GM21717 (cell line): Measurements from ENCODE around the gene TSG101.

Experiments
- ATAC-seq: cut with Tn5 transposase; IDR thresholded peaks from one replicate; pipeline ENCODE4 v1.9.1; 2021; ENCODE audit warnings: mild to moderate bottlenecking, moderate library complexity; ENCODE audit not compliant: unreplicated experiment

Gene TSG101

GRCh38 chr11:18493310-18493709, 33.4 kb downstream of the TSG101 start:
- no peak for ATAC-seq

- ATAC-seq: no peak
Measured at GRCh38 chr11:18492888-18493287, 33.9 kb downstream of the TSG101 start.

- no peak for ATAC-seq
Measured at GRCh38 chr11:18491924-18492323, 34.8 kb downstream of the TSG101 start.

GRCh38 chr11:18490736-18491485, 35.8 kb downstream of the TSG101 start:
- ATAC-seq: no peak

- ATAC-seq: no peak
Measured at GRCh38 chr11:18490319-18490718, 36.4 kb downstream of the TSG101 start.

- peak; percentile 79 for ATAC-seq
Measured at GRCh38 chr11:18485913-18486528, 40.7 kb downstream of the TSG101 start.

- ATAC-seq: no peak
Measured at GRCh38 chr11:18479063-18479462, 47.7 kb downstream of the TSG101 start.

- ATAC-seq: no peak
Measured at GRCh38 chr11:18472587-18472986, 54.2 kb downstream of the TSG101 start.

GRCh38 chr11:18471995-18472394, 54.7 kb downstream of the TSG101 start:
- no peak for ATAC-seq

GRCh38 chr11:18468961-18469360, 57.8 kb downstream of the TSG101 start:
- ATAC-seq: no peak

GRCh38 chr11:18468059-18468458, 58.7 kb downstream of the TSG101 start:
- ATAC-seq: no peak

GRCh38 chr11:18466402-18466801, 60.3 kb downstream of the TSG101 start:
- no peak for ATAC-seq

- no peak for ATAC-seq
Measured at GRCh38 chr11:18463439-18463838, 63.3 kb downstream of the TSG101 start.

- no peak for ATAC-seq
Measured at GRCh38 chr11:18461909-18462308, 64.8 kb downstream of the TSG101 start.

- ATAC-seq: no peak
Measured at GRCh38 chr11:18459634-18460033, 67.1 kb downstream of the TSG101 start.

- no peak for ATAC-seq
Measured at GRCh38 chr11:18457450-18457849, 69.3 kb downstream of the TSG101 start.

- ATAC-seq: no peak
Measured at GRCh38 chr11:18455686-18456372, 70.9 kb downstream of the TSG101 start, which contains the start of gene LDHAL6A. TSS of gene LDHAL6A (plus strand) at chr11:18455856. CDS start at chr11:18456681, 825 bp downstream.

GRCh38 chr11:18452927-18453326, 73.8 kb downstream of the TSG101 start:
- ATAC-seq: no peak

GRCh38 chr11:18449251-18449650, 77.5 kb downstream of the TSG101 start:
- ATAC-seq: no peak

GRCh38 chr11:18438691-18439090, 88.1 kb downstream of the TSG101 start:
- ATAC-seq: no peak
